Astrocyte of the cerebellum (primary cell): ENCODE measurements around the gene RAB11FIP5.

ENCODE experiments used
- DNase-seq: peaks from one replicate; pipeline ENCODE4 v3.0.0-alpha.2; 2011; ENCODE audit warnings: low read depth
- H3K4me3 ChIP-seq: 2 replicates; pipeline ENCODE4 v1.5.1; 2011; ENCODE audit warnings: mild to moderate bottlenecking, low read depth, low read length, moderate library complexity
- CTCF ChIP-seq: IDR thresholded peaks from 2 replicates; pipeline ENCODE4 v1.5.1; 2012; ENCODE audit warnings: low read length, low read depth, moderate library complexity, mild to moderate bottlenecking; ENCODE audit errors: missing control alignments
- in situ Hi-C: cut with HindIII; loops from 2 replicates; pipeline ENCODE4 v1.10.0; 2017; ENCODE audit warnings: low sequenced_read_pairs

Gene RAB11FIP5

GRCh38 chr2:73033142-73033765 lies 79.5 kb downstream of the RAB11FIP5 start:
- DNase-seq, result no peak
- in situ Hi-C loops, result no loop called here
- no peak overlapping the region for H3K4me3 ChIP-seq
- no peak for TF ChIP-seq CTCF

GRCh38 chr2:73032702-73033097 lies 80.0 kb downstream of the RAB11FIP5 start:
- no peak for DNase-seq
- TF ChIP-seq CTCF, result no peak
- H3K4me3 ChIP-seq, result no peak overlapping the region
- in situ Hi-C loops, result no loop called here

- in situ Hi-C loops, result no loop called here
- DNase-seq, result no peak
- no peak for TF ChIP-seq CTCF
- H3K4me3 ChIP-seq, result no peak overlapping the region
These were observed 80.7 kb downstream of the RAB11FIP5 start for GRCh38 chr2:73031725-73032701.

GRCh38 chr2:73031095-73031678 lies 81.6 kb downstream of the RAB11FIP5 start:
- in situ Hi-C loops, result no loop called here
- H3K4me3 ChIP-seq, result no peak overlapping the region
- no peak for TF ChIP-seq CTCF
- DNase-seq, result no peak

GRCh38 chr2:73028841-73029240 lies 83.9 kb downstream of the RAB11FIP5 start:
- H3K4me3 ChIP-seq, result no peak overlapping the region
- DNase-seq, result no peak
- in situ Hi-C loops, result no loop called here
- no peak for TF ChIP-seq CTCF

GRCh38 chr2:73027340-73027739 lies 85.4 kb downstream of the RAB11FIP5 start:
- no peak for DNase-seq
- in situ Hi-C loops, result no loop called here
- no peak for TF ChIP-seq CTCF
- H3K4me3 ChIP-seq, result no peak overlapping the region
